HUDEP-2 (cell line): ENCODE measurements around the gene AGPAT3.

Experiments used
- DNase-seq, 76 experiments: peaks; one replicate each; lab custom pipeline; 2025; ENCODE audit not compliant: unreplicated experiment in 76 of 76; lab: John Stamatoyannopoulos, UW

AGPAT3 gene

DNA sequence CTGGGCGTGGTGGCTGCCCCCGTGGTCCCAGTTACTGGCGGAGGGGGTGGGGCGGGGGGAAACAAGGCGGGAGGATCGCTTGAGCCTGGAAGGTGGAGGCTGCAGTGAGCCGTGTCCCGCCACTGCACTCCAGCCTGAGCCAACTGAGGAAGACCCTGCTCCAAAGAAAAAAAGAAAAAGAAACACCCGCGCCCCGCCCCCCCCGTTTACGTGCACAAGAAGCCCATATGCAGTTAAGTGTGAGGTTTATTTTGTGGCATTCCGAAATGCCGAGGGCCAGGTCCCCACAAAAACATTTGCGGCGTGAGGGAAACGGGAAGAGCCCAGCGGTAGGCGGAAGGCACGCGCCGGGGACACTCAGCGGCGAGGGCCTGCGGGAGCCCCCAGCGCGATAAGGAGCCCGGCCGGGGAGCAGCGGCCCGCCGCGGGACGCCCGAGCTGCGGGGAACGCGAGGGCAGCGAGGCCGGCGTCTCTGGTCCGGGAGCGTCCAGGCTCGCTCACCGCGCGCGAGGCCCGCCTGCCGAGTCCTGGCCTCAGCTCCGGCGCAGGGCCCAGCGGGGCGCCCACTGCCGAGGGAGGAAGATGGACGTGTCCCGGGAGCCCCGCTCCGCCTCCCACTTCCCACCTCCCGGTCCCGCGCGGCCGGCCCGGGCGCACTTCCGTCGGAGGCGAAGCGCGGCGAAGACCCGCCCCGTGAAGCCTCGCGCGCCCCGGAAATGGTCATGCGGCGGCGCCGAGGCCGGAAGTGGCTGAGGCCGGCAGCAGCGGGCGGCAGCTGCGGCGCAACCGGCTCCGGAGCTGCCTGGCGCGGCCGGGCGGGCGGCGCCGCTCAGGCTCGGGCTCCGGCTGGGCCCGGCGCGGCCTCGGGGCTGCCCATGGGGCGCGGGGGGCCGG, 146.8 kb downstream of the AGPAT3 start, which contains the start of gene TRAPPC10:
TSS of gene TRAPPC10 (plus strand) at position 731 of the 895 bp plus-strand sequence. CDS start 185 bp downstream, outside the sequence.
- peak in 72 of 76 experiments; percentile 36 to 88 (median 73) for DNase-seq

GRCh38 chr21:44012474-44013379, 147.7 kb downstream of the AGPAT3 start:
- DNase-seq, result peak in 73 of 76 experiments; percentile 47 to 94 (median 86)

GRCh38 chr21:44013380-44014088, 148.5 kb downstream of the AGPAT3 start:
- peak in 6 of 76 experiments; percentile 12 to 51 (median 22) for DNase-seq

DNA sequence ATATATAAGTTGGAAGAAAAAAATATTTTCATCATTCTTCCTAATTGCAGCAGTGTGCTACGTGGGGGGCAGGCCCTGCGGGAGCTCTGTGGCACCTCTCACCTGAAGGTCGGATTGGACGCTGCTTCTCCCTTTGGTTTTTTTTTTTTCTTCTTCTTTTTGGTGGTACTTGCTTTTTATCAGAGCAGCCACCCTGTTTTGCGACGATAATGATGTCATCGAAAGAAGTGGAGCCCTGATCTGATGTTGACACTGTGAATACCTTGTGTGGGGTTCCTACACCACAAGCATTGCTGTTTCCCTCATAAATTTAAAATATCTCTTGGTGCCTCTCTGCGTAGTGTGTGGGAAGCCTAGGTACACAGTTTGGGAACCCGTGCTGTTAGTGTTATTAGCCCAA, 152.6 kb downstream of the AGPAT3 start:
- peak in 3 of 76 experiments; percentile 12 to 25 (median 25) for DNase-seq

DNA sequence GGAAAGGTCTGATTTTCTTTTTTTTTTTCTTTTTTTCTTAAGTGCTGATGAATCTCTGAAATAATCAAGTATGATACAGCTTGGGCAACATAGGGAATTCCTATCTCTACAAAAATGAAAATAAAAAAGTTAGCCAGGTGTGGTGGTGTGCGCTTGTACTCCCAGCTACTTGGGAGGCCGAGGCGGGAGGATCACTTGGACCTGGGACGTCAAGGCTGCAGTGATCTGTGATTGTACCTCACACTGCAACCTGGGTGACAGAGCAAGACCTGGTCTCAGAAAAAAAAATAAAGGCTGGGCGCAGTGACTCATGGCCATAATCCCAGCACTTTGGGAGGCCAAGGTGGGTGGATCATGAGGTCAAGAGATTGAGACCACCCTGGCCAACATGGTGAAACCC, 153.1 kb downstream of the AGPAT3 start:
- DNase-seq, result no peak

DNA sequence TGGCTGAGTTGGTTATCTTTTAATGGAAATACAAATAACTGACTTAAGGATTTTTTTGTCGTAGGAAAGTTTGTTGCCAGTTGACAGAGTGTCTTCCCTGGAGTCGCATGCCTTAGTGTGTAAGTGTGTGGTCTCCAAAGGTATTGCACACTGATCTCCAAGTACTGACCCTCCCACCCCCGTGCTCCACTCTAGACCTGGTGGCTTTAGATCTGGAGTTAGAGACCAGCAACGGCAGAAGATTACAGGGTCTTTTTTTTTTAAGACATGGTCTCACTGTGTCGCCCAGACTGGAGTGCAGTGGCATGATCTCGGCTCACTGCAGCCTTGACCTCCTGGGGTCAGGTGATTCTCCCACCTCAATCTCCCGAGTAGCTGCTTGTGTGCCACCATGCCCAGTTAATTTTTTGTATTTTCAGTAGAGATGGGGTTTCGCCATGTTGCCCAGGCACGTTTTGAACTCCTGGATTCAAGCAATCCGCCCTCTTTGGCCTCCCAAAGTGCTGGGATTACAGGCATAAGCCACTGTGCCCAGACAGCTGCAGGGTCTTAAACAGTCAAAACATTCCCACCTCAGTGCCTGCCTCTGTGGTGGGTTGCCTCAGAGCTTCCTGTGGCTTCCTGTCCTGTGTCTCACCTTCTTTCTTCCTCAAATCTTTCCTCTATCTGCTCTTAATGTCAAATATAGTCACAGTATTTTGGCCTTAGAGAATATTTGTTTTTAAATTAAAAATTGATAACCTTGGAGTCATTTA, 154.0 kb downstream of the AGPAT3 start:
- DNase-seq, result no peak

DNA sequence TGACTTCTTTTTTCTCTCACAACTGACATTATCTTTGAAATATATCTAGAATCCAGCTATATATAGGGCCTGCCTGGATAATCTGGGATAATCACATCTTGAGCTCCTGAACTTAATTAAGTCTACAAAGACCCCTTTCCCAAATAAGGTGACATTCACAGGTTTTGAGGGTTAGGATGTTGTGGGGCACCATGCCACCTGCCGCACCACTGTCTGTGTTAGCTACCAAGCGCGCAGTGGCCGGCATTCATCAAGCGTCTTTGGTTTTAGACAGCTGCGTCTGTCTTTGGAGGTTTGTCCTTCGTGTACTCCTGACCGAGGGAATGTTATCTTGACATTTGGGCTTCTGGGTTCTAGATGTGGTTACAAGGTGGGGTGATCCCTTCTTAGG, 154.5 kb downstream of the AGPAT3 start:
- no peak for DNase-seq

DNA sequence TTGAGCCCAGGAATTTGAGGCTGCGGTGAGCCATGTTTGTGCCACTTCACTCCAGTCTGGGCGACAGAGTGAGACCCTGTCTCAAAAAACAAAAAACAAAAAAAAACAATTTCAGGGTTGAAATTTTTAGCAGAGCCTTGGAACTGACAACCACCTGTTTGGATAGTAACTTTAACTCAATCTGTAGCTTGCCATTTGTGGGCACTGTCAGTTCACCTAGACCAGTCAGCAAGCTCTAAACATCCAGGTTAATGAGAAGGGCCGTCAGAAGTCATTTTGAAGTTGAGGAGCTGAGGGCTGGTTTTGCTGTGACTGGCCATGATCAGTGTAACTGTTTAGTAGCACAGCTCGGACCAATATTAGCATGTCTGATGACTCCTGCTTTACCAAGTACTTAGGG, 155.5 kb downstream of the AGPAT3 start:
- no peak for DNase-seq

DNA sequence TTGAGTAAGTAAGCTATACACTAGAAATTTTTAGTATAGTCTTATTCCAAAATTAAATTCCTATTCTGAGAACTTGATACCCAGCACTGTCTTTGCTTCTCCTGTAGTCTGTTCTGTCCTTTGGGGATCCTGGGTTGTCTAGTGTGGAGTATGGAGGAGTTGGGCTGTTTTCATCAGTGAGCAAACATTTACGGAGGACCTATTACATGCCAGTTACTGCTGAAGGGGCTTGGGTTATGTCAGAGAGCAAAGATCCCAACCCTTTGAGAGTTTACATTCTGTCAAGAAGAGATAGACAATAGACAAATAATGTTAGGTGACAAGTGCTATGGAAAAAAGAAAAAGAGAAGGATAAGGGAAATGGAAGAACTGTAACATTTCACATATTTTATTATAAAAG, 156.0 kb downstream of the AGPAT3 start:
- DNase-seq, result no peak

- no peak for DNase-seq
These were observed 159.2 kb downstream of the AGPAT3 start for GRCh38 chr21:44024257-44024656.

- peak in 5 of 76 experiments; percentile 19 to 39 (median 29) for DNase-seq
These were observed 159.9 kb downstream of the AGPAT3 start for GRCh38 chr21:44024887-44025353.

DNA sequence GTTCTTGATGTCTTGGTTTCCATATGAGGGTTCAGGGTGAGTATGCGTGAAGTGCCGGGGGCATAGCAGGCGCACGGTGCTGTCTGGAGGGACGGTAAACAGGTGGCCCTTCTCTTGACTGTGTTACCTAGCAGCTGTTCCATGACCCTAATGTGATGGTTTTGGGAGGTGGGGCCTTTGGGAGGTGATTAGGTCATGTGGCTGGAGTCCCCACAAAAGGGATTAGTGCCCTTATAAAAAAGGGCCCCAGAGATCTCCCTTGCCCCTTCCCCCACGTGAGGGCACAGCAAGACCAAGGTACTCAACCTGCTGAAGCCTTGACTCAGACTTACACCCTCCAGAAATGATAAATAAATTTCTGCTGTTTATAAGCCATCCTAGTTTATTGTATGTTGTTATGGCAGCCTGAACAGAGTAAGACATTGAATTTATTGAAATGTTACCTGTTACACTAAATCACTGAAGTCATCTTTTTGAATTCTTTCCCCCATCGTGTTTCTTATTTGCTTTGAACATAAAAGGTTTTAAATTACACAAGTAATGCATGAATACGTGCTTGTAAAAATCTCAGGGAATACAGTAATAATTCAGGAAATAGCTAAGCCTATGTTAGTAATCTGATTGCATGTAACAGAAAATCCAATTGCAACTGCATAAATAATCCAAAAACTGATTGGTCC, 162.7 kb downstream of the AGPAT3 start:
- DNase-seq, result no peak

GRCh38 chr21:44028287-44028659, 163.2 kb downstream of the AGPAT3 start:
- DNase-seq, result no peak

DNA sequence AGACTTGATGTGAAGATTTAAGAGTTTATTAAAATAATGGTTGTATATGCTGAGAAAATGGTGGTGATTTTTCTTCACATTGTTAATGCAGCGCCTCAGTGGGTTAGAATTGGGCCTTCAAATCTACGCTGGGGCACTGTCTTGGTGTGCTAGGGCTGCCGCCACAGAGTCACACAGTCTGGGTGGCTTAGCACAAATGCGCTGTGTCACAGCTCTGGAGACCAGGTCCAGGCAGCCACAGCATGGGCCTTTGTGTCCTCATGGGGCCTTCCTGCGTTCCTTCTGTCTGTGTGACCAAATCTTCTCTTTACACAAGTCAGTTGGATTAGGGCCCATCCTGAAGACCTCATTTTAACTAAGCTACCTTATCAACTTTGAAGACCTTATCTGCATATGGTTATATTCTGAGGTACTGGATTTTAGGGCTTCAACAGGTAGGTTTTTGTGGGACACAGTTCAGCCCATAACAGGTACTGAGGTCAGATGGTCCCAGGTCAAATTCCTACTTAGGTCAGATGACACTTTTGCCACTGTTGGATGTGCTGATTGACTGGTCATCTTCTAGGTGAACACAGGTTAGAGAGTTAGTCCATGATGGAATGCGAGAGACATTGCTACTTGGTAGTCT, 164.6 kb downstream of the AGPAT3 start:
- no peak for DNase-seq

GRCh38 chr21:44035244-44035643, 170.2 kb downstream of the AGPAT3 start:
- no peak for DNase-seq
